HG03108 (cell line): ENCODE measurements around the gene GMPS.
"Not testable (repeated sequence)": the region's sequence is repeated elsewhere in the genome, so short reads cannot be mapped to it uniquely, and the experiment has no call there.

Experiments used
- ATAC-seq: cut with Tn5 transposase; IDR thresholded peaks from one replicate; pipeline ENCODE4 v1.9.1; 2021; ENCODE audit warnings: moderate library complexity; ENCODE audit not compliant: unreplicated experiment

The GMPS gene

GRCh38 chr3:155938409-155938808 is 68.0 kb downstream of the GMPS start:
- ATAC-seq = no peak

- ATAC-seq = no peak
These were observed 70.9 kb downstream of the GMPS start for GRCh38 chr3:155941354-155941753.

- no peak for ATAC-seq
These were observed 73.6 kb downstream of the GMPS start for GRCh38 chr3:155944081-155944480.

- no peak for ATAC-seq
These were observed 75.7 kb downstream of the GMPS start for GRCh38 chr3:155946178-155946577.

GRCh38 chr3:155948476-155948875 is 78.0 kb downstream of the GMPS start:
- no peak for ATAC-seq

GRCh38 chr3:155949453-155950217 is 79.2 kb downstream of the GMPS start:
- ATAC-seq = no peak

GRCh38 chr3:155956508-155957411 is 86.3 kb downstream of the GMPS start:
- no peak for ATAC-seq

GRCh38 chr3:155957412-155957880 is 87.0 kb downstream of the GMPS start:
- ATAC-seq = no peak

GRCh38 chr3:155958676-155959075 is 88.2 kb downstream of the GMPS start:
- ATAC-seq = no peak

- ATAC-seq = no peak
These were observed 89.6 kb downstream of the GMPS start for GRCh38 chr3:155960060-155960459.

- ATAC-seq = not testable (repeated sequence)
These were observed 90.6 kb downstream of the GMPS start for GRCh38 chr3:155961044-155961443.

- no peak for ATAC-seq
These were observed 93.1 kb downstream of the GMPS start for GRCh38 chr3:155963570-155963969.

GRCh38 chr3:155970398-155970797 is 99.9 kb downstream of the GMPS start:
- no peak for ATAC-seq

- ATAC-seq = no peak
These were observed 102.6 kb downstream of the GMPS start for GRCh38 chr3:155972885-155973584.

GRCh38 chr3:155978324-155978723 is 107.9 kb downstream of the GMPS start:
- ATAC-seq = no peak

- no peak for ATAC-seq
These were observed 109.3 kb downstream of the GMPS start for GRCh38 chr3:155979746-155980145.

GRCh38 chr3:155981669-155982068 is 111.2 kb downstream of the GMPS start:
- no peak for ATAC-seq

GRCh38 chr3:155983834-155984474 is 113.5 kb downstream of the GMPS start:
- ATAC-seq = no peak

GRCh38 chr3:155984791-155985417 is 114.5 kb downstream of the GMPS start:
- ATAC-seq = no peak

GRCh38 chr3:155989536-155989935 is 119.1 kb downstream of the GMPS start:
- ATAC-seq = no peak
